HS-27A (cell line): Measurements from ENCODE around the gene CFAP20DC.
"Not testable (repeated sequence)": the region's sequence is repeated elsewhere in the genome, so short reads cannot be mapped to it uniquely, and the experiment has no call there.

Experiments used
- DNase-seq: peaks from one replicate; pipeline ENCODE4 v3.0.0-alpha.2; 2012; ENCODE audit warnings: low read depth, missing footprints

The CFAP20DC gene

GRCh38 chr3:58742239-58742638 lies 307.6 kb downstream of the CFAP20DC start:
- no peak for DNase-seq

GRCh38 chr3:58737644-58738043 lies 312.2 kb downstream of the CFAP20DC start:
- no peak for DNase-seq

DNA sequence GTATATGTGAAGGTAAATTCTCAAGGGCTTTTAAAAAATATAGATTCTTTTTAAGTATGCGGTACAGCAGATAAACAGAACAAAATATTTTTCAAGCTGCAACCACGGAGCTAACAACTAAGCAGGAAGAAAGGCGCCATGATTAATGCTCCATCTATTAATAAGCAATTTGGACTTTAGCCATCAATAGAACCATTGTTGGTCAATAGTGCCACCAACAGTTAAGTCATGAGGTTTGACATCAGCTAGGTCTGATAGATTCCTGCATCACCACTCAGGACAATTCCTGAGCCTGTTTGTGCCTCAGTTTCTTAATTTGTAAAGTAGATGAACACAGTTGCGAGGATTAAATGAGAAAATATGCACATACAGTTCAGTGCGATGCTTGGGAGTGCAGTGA lies 318.2 kb downstream of the CFAP20DC start:
- DNase-seq = no peak

DNA sequence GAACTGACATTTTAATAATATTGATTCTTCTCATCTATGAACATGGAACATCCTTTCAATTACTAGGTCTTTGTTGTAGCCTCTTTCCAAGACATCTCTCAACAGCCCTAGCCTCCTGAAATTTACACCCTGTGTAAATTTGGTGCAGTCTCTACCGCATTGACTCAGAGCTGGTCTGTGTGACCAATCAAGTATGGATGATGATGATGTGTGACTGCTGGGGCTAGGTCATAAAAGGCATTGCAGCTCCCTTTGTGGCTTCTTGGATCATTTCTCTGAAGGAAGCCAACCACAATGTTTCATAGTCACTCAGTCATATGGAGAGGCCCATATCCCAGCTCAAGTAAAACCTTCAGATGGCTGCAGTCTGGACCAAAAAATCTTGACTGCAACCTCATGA lies 321.1 kb downstream of the CFAP20DC start:
- DNase-seq = no peak

DNA sequence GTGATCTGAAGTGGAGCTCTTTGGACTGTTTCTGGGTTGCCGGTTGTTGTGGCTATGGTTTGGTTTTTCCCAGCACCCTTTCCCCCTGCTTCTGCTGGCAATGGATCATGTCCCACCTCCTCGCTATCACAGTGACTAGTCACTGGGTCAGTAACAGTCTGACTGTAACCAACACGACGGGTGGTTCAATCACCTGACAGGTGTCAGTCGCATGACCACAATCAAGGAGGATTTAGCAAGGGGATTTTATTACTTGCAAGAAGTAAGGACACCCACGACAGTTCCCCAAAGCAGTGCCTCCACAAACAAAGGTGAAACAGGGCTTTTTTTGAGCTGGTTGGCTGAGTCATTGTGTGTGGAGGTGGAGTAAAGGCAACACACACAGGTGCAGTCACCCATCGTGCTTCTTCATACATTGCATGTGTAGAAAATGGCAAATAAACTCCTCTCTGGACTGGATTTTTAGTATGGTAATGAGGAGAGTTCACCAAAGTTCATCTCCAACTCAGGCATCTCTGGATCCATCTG lies 324.4 kb downstream of the CFAP20DC start:
- no peak for DNase-seq

- DNase-seq = no peak
These were observed 325.5 kb downstream of the CFAP20DC start for GRCh38 chr3:58724336-58724735.

- no peak for DNase-seq
These were observed 326.7 kb downstream of the CFAP20DC start for GRCh38 chr3:58723173-58723572.

- DNase-seq = no peak
These were observed 327.3 kb downstream of the CFAP20DC start for GRCh38 chr3:58722561-58722960.

GRCh38 chr3:58720526-58720925 lies 329.3 kb downstream of the CFAP20DC start:
- DNase-seq = no peak

DNA sequence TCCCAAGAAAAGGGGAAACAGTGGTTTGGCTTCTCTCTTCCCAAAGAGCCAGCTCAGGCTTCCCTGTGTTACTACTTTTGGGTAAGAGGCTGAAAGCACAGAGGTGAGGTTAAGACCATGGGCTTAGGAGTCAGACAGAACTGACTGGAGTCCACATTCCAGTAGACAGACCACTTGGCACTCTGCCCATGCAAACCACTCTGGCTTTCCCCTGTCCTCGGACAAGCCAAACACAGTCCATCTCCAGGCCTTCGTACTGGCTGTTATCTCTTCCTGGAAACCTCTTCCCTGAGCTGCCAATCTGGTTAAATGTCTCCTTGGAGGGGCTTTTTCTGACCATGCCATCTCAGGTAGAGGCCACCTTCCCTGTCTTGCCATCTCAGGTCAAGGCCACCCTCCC lies 330.1 kb downstream of the CFAP20DC start:
- DNase-seq = no peak

GRCh38 chr3:58713715-58714401 lies 336.0 kb downstream of the CFAP20DC start:
- no peak for DNase-seq

DNA sequence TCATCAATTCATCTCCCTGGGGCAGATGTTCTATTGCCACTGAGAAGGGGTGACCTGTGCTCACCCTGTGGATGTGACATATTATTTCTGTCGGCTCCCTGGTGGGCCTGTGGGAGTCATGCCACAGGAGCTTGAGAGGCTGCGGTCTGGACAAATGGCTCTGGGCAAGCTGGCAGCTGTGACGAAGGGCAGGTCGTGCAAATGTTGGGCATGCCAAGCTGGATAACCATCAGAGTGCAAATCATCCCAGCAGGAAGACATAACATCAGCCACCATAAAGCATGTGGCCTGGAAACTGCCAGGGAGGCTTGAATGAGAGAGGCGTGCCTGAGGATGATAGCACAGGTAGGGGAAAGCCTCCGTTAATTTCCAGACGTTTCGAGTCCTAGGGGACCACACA lies 338.0 kb downstream of the CFAP20DC start:
- DNase-seq = no peak

GRCh38 chr3:58708983-58709382 lies 340.8 kb downstream of the CFAP20DC start:
- not testable (repeated sequence) for DNase-seq

DNA sequence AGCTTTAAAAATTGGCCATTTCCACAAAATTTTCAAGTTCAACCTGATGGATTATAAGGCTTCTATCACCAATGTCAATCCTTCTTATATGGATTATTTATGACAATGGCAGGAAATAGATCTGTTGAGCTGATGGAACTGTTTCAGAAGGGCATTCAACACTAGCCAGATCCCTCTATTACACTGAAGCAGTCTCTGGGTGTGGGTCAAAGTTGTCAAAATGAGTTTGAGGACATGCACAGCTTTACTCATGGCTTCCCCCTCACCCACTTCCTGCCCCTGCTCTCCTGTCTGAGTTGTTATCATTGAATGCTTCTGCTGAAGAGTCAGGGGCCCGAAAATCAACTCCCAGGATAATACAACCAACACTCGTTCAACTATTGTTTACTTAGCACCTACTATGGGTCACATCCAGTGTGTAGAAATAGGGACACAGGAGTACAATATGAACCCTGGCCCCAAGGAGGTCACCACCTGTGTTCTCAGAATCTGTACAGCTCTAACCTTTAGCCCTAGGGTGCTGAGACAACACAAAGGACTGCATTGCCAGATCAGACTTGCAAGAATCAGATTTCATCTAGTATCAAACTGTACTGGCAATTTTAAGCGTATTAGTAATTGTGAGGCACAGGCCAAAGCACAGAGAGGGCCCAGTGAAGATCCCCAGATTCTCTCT lies 341.6 kb downstream of the CFAP20DC start:
- no peak for DNase-seq

DNA sequence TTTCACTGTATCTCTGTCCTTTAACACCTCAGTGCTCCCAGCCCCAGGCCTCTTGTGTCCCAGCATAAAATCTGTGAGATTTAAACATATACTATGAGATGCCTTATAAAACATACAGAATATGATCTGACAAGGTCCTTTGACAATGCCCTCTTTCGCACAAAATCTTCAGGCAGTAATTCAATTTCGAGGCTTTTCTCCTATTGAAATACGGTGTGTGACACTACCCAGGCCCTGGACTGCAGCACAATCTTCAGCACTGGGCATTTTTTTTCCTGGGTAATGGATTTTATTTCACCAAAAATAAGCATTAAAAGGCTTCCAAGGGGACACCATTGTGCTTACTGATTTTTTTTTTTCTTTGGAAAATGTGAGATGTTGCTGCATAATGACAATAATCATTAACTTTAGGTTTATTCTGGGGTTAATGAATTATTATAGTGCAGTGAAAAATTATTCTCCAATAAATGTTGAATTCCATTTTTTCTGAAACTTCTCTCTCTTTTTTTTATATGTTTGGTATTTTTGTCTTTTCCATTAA lies 342.4 kb downstream of the CFAP20DC start:
- DNase-seq = no peak

DNA sequence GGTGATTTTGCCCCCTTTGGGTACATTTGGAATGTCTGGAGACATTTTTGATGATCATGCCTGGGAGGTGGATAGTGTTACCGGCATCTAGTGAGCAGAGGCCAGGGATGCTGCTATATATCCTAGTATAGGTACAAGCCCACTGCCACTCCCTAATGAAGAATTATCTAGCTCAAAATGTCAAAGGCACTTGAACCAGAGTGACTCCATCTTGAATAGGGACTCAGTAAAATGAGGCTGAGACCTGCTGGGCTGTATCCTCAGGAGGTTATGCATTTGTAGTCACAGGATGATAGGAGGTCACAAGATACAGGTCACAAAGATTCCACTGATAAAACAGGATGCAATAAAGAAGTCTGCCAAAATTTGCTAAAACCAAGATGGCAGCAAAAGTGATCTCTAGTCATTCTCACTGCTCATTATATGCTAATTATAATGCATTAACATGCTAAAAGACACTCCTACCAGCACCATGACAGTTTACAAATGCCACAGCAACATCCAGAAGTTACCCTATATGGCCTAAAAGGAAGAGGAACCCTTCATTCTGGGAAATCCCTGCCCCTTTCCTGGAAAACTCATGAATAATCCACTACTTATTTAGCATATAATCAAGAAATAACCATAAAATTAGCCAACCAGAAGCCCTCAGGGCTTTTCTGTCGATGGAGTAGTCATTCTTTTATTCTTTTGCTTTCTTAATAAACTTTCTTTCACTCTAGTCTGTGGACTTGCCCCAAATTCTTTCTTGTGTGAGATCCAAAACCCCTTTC lies 343.2 kb downstream of the CFAP20DC start:
- no peak for DNase-seq

DNA sequence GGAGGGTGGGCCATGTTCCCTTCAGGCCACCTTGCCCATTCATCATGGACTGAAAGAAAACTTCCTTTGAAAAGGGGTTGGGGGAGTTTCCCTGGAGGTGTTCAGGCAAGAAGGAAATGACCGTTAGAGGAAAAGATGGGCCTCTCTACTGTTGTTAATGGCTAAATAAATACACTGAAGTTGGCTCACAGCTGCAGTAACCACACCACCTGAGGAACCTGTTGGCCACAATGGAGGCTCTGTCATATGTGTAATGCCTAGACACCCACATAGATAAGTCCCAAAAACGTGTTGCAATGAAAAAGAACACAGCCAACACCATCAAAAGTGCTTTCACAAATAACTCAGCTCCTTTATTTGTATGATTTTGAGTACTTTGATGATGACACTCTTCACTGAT lies 345.1 kb downstream of the CFAP20DC start:
- DNase-seq = no peak

GRCh38 chr3:58704304-58704703 lies 345.5 kb downstream of the CFAP20DC start:
- DNase-seq = not testable (repeated sequence)

DNA sequence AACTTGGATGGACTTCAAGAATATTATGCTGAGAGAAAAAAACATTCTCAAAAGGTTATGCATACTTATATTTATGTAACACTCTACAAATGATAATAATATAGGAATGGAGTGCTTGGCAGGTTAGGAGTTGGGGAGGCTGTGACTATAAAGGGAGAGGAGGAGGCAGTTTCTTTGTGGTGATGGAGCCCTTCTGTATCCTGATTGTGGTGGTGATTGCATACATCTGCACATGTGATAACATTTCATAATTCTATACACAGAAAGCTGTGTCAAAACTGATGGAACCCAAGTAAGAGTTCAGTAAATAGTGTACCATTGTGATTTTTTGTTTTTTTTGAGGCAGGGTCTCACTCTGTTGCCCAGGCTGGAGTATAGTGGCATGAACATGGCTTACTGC lies 351.6 kb downstream of the CFAP20DC start:
- DNase-seq = no peak

GRCh38 chr3:58697561-58697960 lies 352.3 kb downstream of the CFAP20DC start:
- DNase-seq = no peak

DNA sequence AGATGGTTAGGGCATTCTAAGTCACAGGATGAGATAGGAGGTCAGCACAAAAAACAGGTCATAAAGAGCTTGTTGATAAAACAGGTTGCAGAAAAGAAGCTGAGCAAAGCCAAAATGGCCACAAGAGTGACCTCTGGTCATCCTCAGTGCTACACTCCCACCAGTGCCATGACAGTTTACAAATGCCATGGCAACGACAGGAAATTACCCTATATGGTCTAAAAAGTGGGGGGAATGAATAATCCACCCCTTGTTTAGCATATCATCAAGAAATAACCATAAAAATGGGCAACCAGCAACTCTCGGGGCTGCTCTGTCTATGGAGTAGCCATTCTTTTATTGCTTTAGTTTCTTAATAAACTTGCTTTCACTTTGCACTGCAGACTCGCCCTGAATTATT lies 353.0 kb downstream of the CFAP20DC start:
- DNase-seq = not testable (repeated sequence)

GRCh38 chr3:58696093-58696492 lies 353.7 kb downstream of the CFAP20DC start:
- no peak for DNase-seq

GRCh38 chr3:58695284-58695683 lies 354.5 kb downstream of the CFAP20DC start:
- DNase-seq = not testable (repeated sequence)
